PC-3 (cell line): ENCODE data around the gene S100A4.

ENCODE experiments used
- EZH2 ChIP-seq: fragments of 300-600 bp; sonication (generic); IDR thresholded peaks from one replicate; pipeline ENCODE4 v1.6.1; 2017; ENCODE audit warnings: antibody characterized with exemption, mild to moderate bottlenecking, low read length; ENCODE audit not compliant: unreplicated experiment
- EZH2phosphoT487 ChIP-seq: fragments of 300-600 bp; sonication (generic); IDR thresholded peaks from 2 replicates; pipeline ENCODE4 v1.6.1; 2018; ENCODE audit warnings: mild to moderate bottlenecking, antibody characterized with exemption, low read length, borderline replicate concordance
- TF ChIP-seq, protein P1 (sequence below): fragments of 300-600 bp; sonication (generic); conservative IDR thresholded peaks from 2 replicates; pipeline ENCODE4 v1.5.1; 2017; ENCODE audit warnings: antibody characterized with exemption, low read depth, mild to moderate bottlenecking, low read length

DNA sequence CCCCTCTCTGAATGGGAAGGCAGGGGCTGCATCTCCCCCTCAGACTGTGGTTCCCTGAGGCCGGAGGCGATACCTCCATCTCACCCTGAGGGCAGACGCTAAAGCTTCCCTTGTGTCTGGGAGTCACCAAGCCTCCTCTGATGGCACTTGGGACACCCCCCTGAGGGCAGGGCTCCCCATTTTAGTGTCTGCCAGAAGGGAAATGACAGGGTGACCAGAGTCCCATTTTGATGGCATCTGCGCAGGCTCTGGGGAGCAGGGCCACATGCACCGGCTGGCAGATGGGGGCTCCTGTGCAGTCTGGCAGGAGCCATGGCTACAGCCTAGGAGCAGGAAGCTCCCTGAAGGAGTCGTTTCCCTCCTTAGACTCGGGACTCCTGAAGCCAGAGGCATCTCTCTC is 18.4 kb upstream of the S100A4 start:
- TF ChIP-seq, protein P1, sequence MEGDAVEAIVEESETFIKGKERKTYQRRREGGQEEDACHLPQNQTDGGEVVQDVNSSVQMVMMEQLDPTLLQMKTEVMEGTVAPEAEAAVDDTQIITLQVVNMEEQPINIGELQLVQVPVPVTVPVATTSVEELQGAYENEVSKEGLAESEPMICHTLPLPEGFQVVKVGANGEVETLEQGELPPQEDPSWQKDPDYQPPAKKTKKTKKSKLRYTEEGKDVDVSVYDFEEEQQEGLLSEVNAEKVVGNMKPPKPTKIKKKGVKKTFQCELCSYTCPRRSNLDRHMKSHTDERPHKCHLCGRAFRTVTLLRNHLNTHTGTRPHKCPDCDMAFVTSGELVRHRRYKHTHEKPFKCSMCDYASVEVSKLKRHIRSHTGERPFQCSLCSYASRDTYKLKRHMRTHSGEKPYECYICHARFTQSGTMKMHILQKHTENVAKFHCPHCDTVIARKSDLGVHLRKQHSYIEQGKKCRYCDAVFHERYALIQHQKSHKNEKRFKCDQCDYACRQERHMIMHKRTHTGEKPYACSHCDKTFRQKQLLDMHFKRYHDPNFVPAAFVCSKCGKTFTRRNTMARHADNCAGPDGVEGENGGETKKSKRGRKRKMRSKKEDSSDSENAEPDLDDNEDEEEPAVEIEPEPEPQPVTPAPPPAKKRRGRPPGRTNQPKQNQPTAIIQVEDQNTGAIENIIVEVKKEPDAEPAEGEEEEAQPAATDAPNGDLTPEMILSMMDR, result no peak
- TF ChIP-seq EZH2phosphoT487 (no peak), EZH2 (no peak)
